GM12878 (cell line): ENCODE results near the gene TBL3. TPM values are rescaled to one million over a fixed set of nuclear protein-coding genes. Genes with fewer than 3 reads are reported as not detected.

ENCODE experiments used
- ATAC-seq: fragments of 200-7000 bp; cut with Tn5 transposase; 3 replicates; pipeline ENCODE4 v1.9.1; 2020; ENCODE audit warnings: mild to moderate bottlenecking, moderate library complexity
- BruUV-seq: library from RNA; stranded (reverse); fragments of 400-500 nt; replicated peaks from 2 replicates; lab custom pipeline; 2021; lab: Mats Ljungman, UMichigan
- CTCF ChIA-PET: fragments of 300-600 bp; sonication (Branson Sonifier 250); formaldehyde crosslinking; extraction: SDS; loops from one replicate; lab custom pipeline; 2021; ENCODE audit warnings: inconsistent platforms; lab: Yijun Ruan, JAX
- POLR2A ChIA-PET: fragments of 350-600 bp; formaldehyde crosslinking; extraction: SDS; loops from one replicate; lab custom pipeline; 2021; ENCODE audit warnings: inconsistent platforms; lab: Charles Lee
- RAD21 ChIA-PET: fragments of 300-600 bp; sonication (Branson Sonifier 250); formaldehyde crosslinking; loops from one replicate; lab custom pipeline; 2023; ENCODE audit warnings: antibody characterized with exemption; ENCODE audit not compliant: unreplicated experiment; lab: Charles Lee
- SMC1A ChIA-PET: fragments of 300-600 bp; sonication (Branson Sonifier 250); formaldehyde crosslinking; loops from one replicate; lab custom pipeline; 2023; ENCODE audit not compliant: unreplicated experiment, uncharacterized antibody; lab: Charles Lee
- DNase-seq: peaks from one replicate; pipeline ENCODE4 v3.0.0-alpha.2; 2011; ENCODE audit warnings: low read depth, low spot score
- FAIRE-seq: peaks from 3 replicates; lab custom pipeline; 2011; peaks lifted over from hg19 to GRCh38; lab: Jason Lieb, UNC
- H2AFZ ChIP-seq: 2 replicates; pipeline ENCODE4 v1.6.0; 2011; ENCODE audit warnings: low read depth, low read length, control low read depth; ENCODE audit not compliant: control insufficient read depth
- H3K27ac ChIP-seq: 2 replicates; pipeline ENCODE4 v1.5.1; 2011; ENCODE audit warnings: control low read depth; ENCODE audit not compliant: control insufficient read depth, insufficient read depth
- H3K27me3 ChIP-seq, 2 experiments: replicated peaks in 1 of 2; 2 replicates each; pipeline versions ENCODE4 v1.6.0 to v1.6.1; 2011; ENCODE audit warnings: low read length in 1 of 2; ENCODE audit not compliant: control insufficient read depth in 2 of 2, insufficient read depth in 2 of 2
- H3K36me3 ChIP-seq, 2 experiments: 2 replicates each; pipeline ENCODE4 v1.5.1; 2011; ENCODE audit warnings: low read length in 1 of 2; ENCODE audit not compliant: control insufficient read depth in 2 of 2, insufficient read depth in 2 of 2
- H3K4me1 ChIP-seq: 2 replicates; pipeline ENCODE4 v1.6.1; 2011; ENCODE audit warnings: mild to moderate bottlenecking, low read length, moderate library complexity, mixed read lengths; ENCODE audit not compliant: control insufficient read depth, insufficient read depth
- H3K4me2 ChIP-seq: 2 replicates; pipeline ENCODE4 v1.6.0; 2011; ENCODE audit warnings: control low read depth; ENCODE audit not compliant: control insufficient read depth, insufficient read depth
- H3K4me3 ChIP-seq: fragments of 200-600 bp; sonication (generic); 2 replicates; pipeline ENCODE4 v1.5.1; 2016
- H3K79me2 ChIP-seq: 2 replicates; pipeline ENCODE4 v1.6.0; 2011; ENCODE audit warnings: low read length; ENCODE audit not compliant: control insufficient read depth, insufficient read depth
- H3K9ac ChIP-seq: 2 replicates; pipeline ENCODE4 v1.8.0; 2011; ENCODE audit warnings: low read length, control low read depth, mixed read lengths; ENCODE audit not compliant: control insufficient read depth, insufficient read depth
- H3K9me3 ChIP-seq: replicated peaks from 3 replicates; pipeline ENCODE4 v1.5.1; 2011; ENCODE audit warnings: mild to moderate bottlenecking, low read length; ENCODE audit not compliant: control insufficient read depth, insufficient read depth
- H4K20me1 ChIP-seq: 2 replicates; pipeline ENCODE4 v1.6.0; 2011; ENCODE audit not compliant: control insufficient read depth, insufficient read depth
- POLR2A ChIP-seq: IDR thresholded peaks from 2 replicates; pipeline ENCODE4 v1.6.1; 2011; ENCODE audit warnings: low read depth, mild to moderate bottlenecking, low read length
- ZBTB4 ChIP-seq: fragments of 450-650 bp; formaldehyde crosslinking; IDR thresholded peaks from 2 replicates; pipeline ENCODE4 v1.4.0; 2022; ENCODE audit warnings: mild to moderate bottlenecking, moderate library complexity
- WGBS: methylation state at CpG from one replicate; pipeline ENCODE4 v1.1.6; 2016; ENCODE audit warnings: low lambda C conversion rate; ENCODE audit not compliant: insufficient replicate concordance, insufficient coverage; ENCODE audit errors: missing lambda C conversion rate; 5-methylcytosine and 5-hydroxymethylcytosine counted together
- in situ Hi-C: fragments of 300-500 bp; cut with MboI; formaldehyde crosslinking; loops from 9 replicates; pipeline ENCODE4 v1.14.3; 2018; ENCODE audit warnings: mixed read lengths
- intact Hi-C: fragments of 100-400 bp; cut with micrococcal nuclease; formaldehyde crosslinking; loops from one replicate; pipeline ENCODE4 v1.14.2; 2022; ENCODE audit not compliant: unreplicated experiment
- polyA plus RNA-seq, 11 experiments: library from polyadenylated mRNA; depleted of rRNA in 4 of 11; unstranded in 6 of 11; stranded (reverse) in 5 of 11; fragments of >200 nt; fragmentation: Nextera tagmentation in 4 of 11; fragmentation: Illumina TruSeq in 1 of 11; extraction: Ambion mirVana in 4 of 11; extraction: Trizol in 1 of 11; gene quantifications; 1 replicate in 1 of 11; 2 replicates in 10 of 11; pipeline versions ENCODE4 v1.2.1 to v1.2.3, GENCODE V29; 2011 to 2016; ENCODE audit warnings: inconsistent platforms in 2 of 11, missing spikeins in 2 of 11, low read depth in 1 of 11
- total RNA-seq, 4 experiments: library from RNA; depleted of rRNA in 3 of 4; stranded (reverse); fragments of >200 nt in 3 of 4; fragmentation: Illumina TruSeq in 1 of 4; extraction: Trizol in 1 of 4; gene quantifications; 2 replicates each; pipeline versions ENCODE4 v1.2.1 to v1.2.3, GENCODE V29; 2013 to 2021

The TBL3 gene
- total and polyA plus RNA-seq, 10 of the 15 experiments (the other 5 are each of a cell fraction or from before 2014, with no cell fraction given): 1.2 to 101 (median 34.2) TPM

GRCh38 chr16:2002406-2003230 is 30.8 kb downstream of the TBL3 start:
- intact Hi-C loops (no loop called here), in situ Hi-C loops (no loop called here)
- 93% methylated on average over 47 of the region's 47 CpGs for WGBS
- SMC1A ChIA-PET: interaction anchor here (2.1 kb wide), 1 partner anchor 138 kb away, joined by 14 read pairs; no protein-coding TSS in a partner anchor
- H3K36me3 ChIP-seq: peaks cover 0 to 50% of the 10 kb centered on the region in 2 experiments; a peak in 3 of 4 replicates
- H3K27ac ChIP-seq: no peak overlapping the region
- TF ChIP-seq ZBTB4 (CRISPR knock-in tag) (no peak), POLR2A (peak; percentile 2; the same call in 1 of the 2 replicates)
- H3K79me2 ChIP-seq: peaks cover 38% of the 10 kb centered on the region
- BruUV-seq: no TSS peak
- no peak overlapping the region for H3K9ac ChIP-seq
- H3K27me3 ChIP-seq: no peaks in the 10 kb centered on the region
- no peaks in the 10 kb centered on the region for H3K9me3 ChIP-seq
- CTCF ChIA-PET: interaction anchor here (0.6 to 4.3 kb wide), 9 partner anchors 9 to 197 kb away, joined by 3 to 54 read pairs (median 5); no protein-coding TSS in a partner anchor
- H4K20me1 ChIP-seq: peaks cover 6% of the 10 kb centered on the region
- H3K4me3 ChIP-seq: no peak overlapping the region
- DNase-seq (no peak), FAIRE-seq (no peak), ATAC-seq (no peak)
- H3K4me2 ChIP-seq: no peak overlapping the region
- POLR2A ChIA-PET: interaction anchor here (1.8 to 2.2 kb wide), 2 partner anchors 9 to 12 kb away, joined by 6 to 10 read pairs; no protein-coding TSS in a partner anchor
- RAD21 ChIA-PET: interaction anchor here (0.6 to 2.5 kb wide), 4 partner anchors 12 to 152 kb away, joined by 3 to 14 read pairs (median 4); partner anchors contain the start of gene RPL3L
- H3K4me1 ChIP-seq: peaks cover 14% of the 10 kb centered on the region
- no peak overlapping the region for H2AFZ ChIP-seq
